ENCODE results near the gene SOHLH1.

DNA sequence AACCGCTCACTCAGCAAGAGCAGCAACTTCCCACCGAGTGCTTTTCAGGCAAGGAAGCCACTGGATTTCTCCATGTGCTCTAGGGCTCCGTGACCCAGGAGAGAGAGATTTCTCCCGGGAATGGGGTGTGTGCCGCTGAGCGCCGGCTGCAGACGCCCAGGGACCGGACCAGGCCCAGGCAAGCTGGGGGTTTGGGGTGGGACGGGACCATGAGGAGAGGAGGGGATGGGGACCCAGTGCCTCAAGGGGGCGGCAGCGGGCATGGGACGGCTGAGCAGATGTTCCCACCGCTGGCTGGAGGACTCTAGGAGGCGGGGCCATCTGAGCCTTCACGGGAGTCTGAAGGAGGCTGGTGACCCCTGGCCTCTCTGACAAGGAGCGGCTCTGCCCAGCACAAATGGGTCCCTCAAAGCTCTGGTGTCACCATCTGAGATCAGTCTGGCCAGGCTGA lies 27.7 kb downstream of the SOHLH1 start:
- TF ChIP-seq ZNF274 (IDR thresholded peaks at IDR 0.05; ENCODE audit: low read depth, low read length) (no peak), YY1 (IDR thresholded peaks at IDR 0.05; ENCODE audit: insufficient read depth, insufficient read length) (no peak), SUZ12 (IDR thresholded peaks at IDR 0.05; ENCODE audit: extremely low read depth, insufficient read depth, insufficient read length) (no peak)

All from NT2/D1 (cell line).